CD14-positive monocyte (primary cell): ENCODE results near the gene EIF4E2. TPM values are rescaled to one million over a fixed set of nuclear protein-coding genes. Genes with fewer than 3 reads are reported as not detected.

Experiments
- DNase-seq, 3 donors: peaks; one replicate each; pipeline ENCODE4 v3.0.0-alpha.2; 2011 to 2022
- H2AFZ ChIP-seq: 2 replicates; pipeline ENCODE4 v1.6.0; 2012; ENCODE audit warnings: mild to moderate bottlenecking, low read depth, low read length, inconsistent platforms; ENCODE audit not compliant: insufficient read depth, poor library complexity, severe bottlenecking
- H3K27ac ChIP-seq, 2 donors: 1 replicate in 1 of 2; 2 replicates in 1 of 2; pipeline ENCODE4 v1.5.1; 2012 to 2013; ENCODE audit warnings: low read length in 2 of 2, control low read depth in 1 of 2, inconsistent platforms in 1 of 2, low read depth in 1 of 2, mild to moderate bottlenecking in 1 of 2
- H3K27me3 ChIP-seq, 2 donors: one replicate each; pipeline versions ENCODE4 v1.6.0 to v1.6.1; 2011 to 2013; ENCODE audit warnings: low read length in 2 of 2; ENCODE audit not compliant: control insufficient read depth in 2 of 2, insufficient read depth in 2 of 2
- H3K36me3 ChIP-seq, 2 donors: replicated peaks in 1 of 2; 1 replicate in 1 of 2; 2 replicates in 1 of 2; pipeline versions ENCODE4 v1.5.1 to v1.6.1; 2012 to 2013; ENCODE audit warnings: low read length in 2 of 2, control low read depth in 1 of 2, inconsistent platforms in 1 of 2, mild to moderate bottlenecking in 1 of 2; ENCODE audit not compliant: insufficient read depth in 2 of 2, control insufficient read depth in 1 of 2
- H3K4me1 ChIP-seq, 2 donors: 1 replicate in 1 of 2; 2 replicates in 1 of 2; pipeline versions ENCODE4 v1.5.1 to v1.6.1; 2012 to 2013; ENCODE audit warnings: low read length in 2 of 2, control low read depth in 1 of 2, inconsistent platforms in 1 of 2, mild to moderate bottlenecking in 1 of 2, moderate library complexity in 1 of 2; ENCODE audit not compliant: insufficient read depth in 2 of 2, control insufficient read depth in 1 of 2
- H3K4me2 ChIP-seq: replicated peaks from 2 replicates; pipeline ENCODE3; 2012; ENCODE audit warnings: low read length, moderate library complexity, mild to moderate bottlenecking; ENCODE audit not compliant: poor library complexity, severe bottlenecking; ENCODE audit errors: extremely low read depth
- H3K4me3 ChIP-seq, 3 experiments: fragments of 200-600 bp in 1 of 3; sonication (generic) in 1 of 3; replicated peaks in 1 of 3; 1 replicate in 2 of 3; 2 replicates in 1 of 3; pipeline ENCODE4 v1.5.1; 2011 to 2013; ENCODE audit warnings: low read length in 3 of 3, mild to moderate bottlenecking in 3 of 3, control low read depth in 2 of 3, low read depth in 2 of 3, inconsistent platforms in 1 of 3, moderate library complexity in 1 of 3
- H3K79me2 ChIP-seq: 2 replicates; pipeline ENCODE4 v1.6.0; 2012; ENCODE audit warnings: mild to moderate bottlenecking, control low read depth, inconsistent platforms, low read length, moderate library complexity; ENCODE audit not compliant: insufficient read depth
- H3K9ac ChIP-seq: 2 replicates; pipeline ENCODE4 v1.6.0; 2017; ENCODE audit warnings: low read length, mild to moderate bottlenecking; ENCODE audit not compliant: insufficient read depth, poor library complexity, severe bottlenecking
- H3K9me3 ChIP-seq, 2 donors: replicated peaks in 1 of 2; 1 replicate in 1 of 2; 2 replicates in 1 of 2; pipeline versions ENCODE4 v1.5.1 to v1.6.1; 2012 to 2013; ENCODE audit warnings: low read length in 2 of 2, control low read depth in 1 of 2; ENCODE audit not compliant: control insufficient read depth in 1 of 2, insufficient read depth in 1 of 2
- H4K20me1 ChIP-seq: 2 replicates; pipeline ENCODE4 v1.6.0; 2012; ENCODE audit warnings: mild to moderate bottlenecking, low read length, control low read depth, moderate library complexity; ENCODE audit not compliant: insufficient read depth
- H3K27ac Mint-ChIP-seq, 7 donors: one replicate each; pipeline ENCODE4 v1.8.0; 2020; ENCODE audit warnings: mild to moderate bottlenecking in 7 of 7, mixed read lengths in 7 of 7, moderate library complexity in 6 of 7, inconsistent platforms in 2 of 7
- H3K27me3 Mint-ChIP-seq, 3 donors: one replicate each; pipeline ENCODE4 v1.8.0; 2021 to 2022; ENCODE audit warnings: low read depth in 3 of 3, mild to moderate bottlenecking in 3 of 3, mixed read lengths in 3 of 3, moderate library complexity in 3 of 3, inconsistent platforms in 1 of 3
- H3K36me3 Mint-ChIP-seq, 2 donors: one replicate each; pipeline ENCODE4 v1.8.0; 2020; ENCODE audit warnings: mixed read lengths in 2 of 2, inconsistent platforms in 1 of 2, mild to moderate bottlenecking in 1 of 2
- H3K4me1 Mint-ChIP-seq: one replicate; pipeline ENCODE4 v1.8.0; 2020; ENCODE audit warnings: mild to moderate bottlenecking, mixed read lengths
- H3K4me3 Mint-ChIP-seq, 2 donors: one replicate each; pipeline ENCODE4 v1.8.0; 2020; ENCODE audit warnings: mild to moderate bottlenecking in 2 of 2, mixed read lengths in 2 of 2, moderate library complexity in 1 of 2
- H3K9me3 Mint-ChIP-seq, 7 donors: one replicate each; pipeline ENCODE4 v1.8.0; 2020 to 2022; ENCODE audit warnings: mixed read lengths in 7 of 7, mild to moderate bottlenecking in 6 of 7, moderate library complexity in 6 of 7, inconsistent platforms in 2 of 7
- CTCF ChIP-seq: fragments of 200-600 bp; IDR thresholded peaks from one replicate; pipeline ENCODE4 v1.8.0; 2022; ENCODE audit warnings: antibody characterized with exemption, mild to moderate bottlenecking
- WGBS: methylation state at CpG from one replicate; pipeline ENCODE4 v1.1.5; 2013; ENCODE audit warnings: missing lambda C conversion rate; ENCODE audit not compliant: insufficient coverage; 5-methylcytosine and 5-hydroxymethylcytosine counted together
- intact Hi-C, 2 donors: fragments of 100-400 bp; cut with micrococcal nuclease; formaldehyde crosslinking; loops; one replicate each; pipeline versions ENCODE4 v1.15.0 to v1.15.1; 2023
- polyA plus RNA-seq, 3 donors: library from polyadenylated mRNA; depleted of rRNA in 1 of 3; unstranded in 2 of 3; stranded (reverse) in 1 of 3; fragments of 300-500 nt in 2 of 3; fragments of >200 nt in 1 of 3; fragmentation: Illumina TruSeq in 2 of 3; gene quantifications; 1 replicate in 2 of 3; 2 replicates in 1 of 3; pipeline ENCODE4 v1.2.3, GENCODE V29; 2012 to 2021

EIF4E2 gene
- polyA plus RNA-seq, 3 donors: 67.2 to 213 (median 188) TPM

GRCh38 chr2:232577841-232578240 lies 27.4 kb downstream of the EIF4E2 start:
- no peaks in the 10 kb centered on the region for H3K79me2 ChIP-seq
- H3K9ac ChIP-seq: no peak overlapping the region
- H3K4me3 Mint-ChIP-seq: no peak overlapping the region
- no peak for DNase-seq
- H3K4me2 ChIP-seq: no peak overlapping the region
- peaks cover 65 to 99% of the 10 kb centered on the region in 2 donors for H3K36me3 ChIP-seq
- no peak overlapping the region for H3K27ac ChIP-seq
- intact Hi-C loops: no loop called here
- H3K27me3 ChIP-seq: no peaks in the 10 kb centered on the region
- H3K4me1 ChIP-seq: no peaks in the 10 kb centered on the region
- H3K4me3 ChIP-seq: no peak overlapping the region
- H3K36me3 Mint-ChIP-seq: peaks cover 71 to 96% of the 10 kb centered on the region in 2 donors
- H3K4me1 Mint-ChIP-seq: no peaks in the 10 kb centered on the region
- H3K27me3 Mint-ChIP-seq: no peaks in the 10 kb centered on the region
- peak overlapping the region in 2 of 7 donors; percentile 63 to 79 for H3K27ac Mint-ChIP-seq
- H2AFZ ChIP-seq: no peak overlapping the region
- H3K9me3 ChIP-seq: no peaks in the 10 kb centered on the region
- H4K20me1 ChIP-seq: peaks cover 4% of the 10 kb centered on the region
- TF ChIP-seq CTCF: no peak
- no peaks in the 10 kb centered on the region for H3K9me3 Mint-ChIP-seq
- WGBS: no CpG with 5 or more reads among the region's 2 CpGs

GRCh38 chr2:232578626-232579025 lies 28.1 kb downstream of the EIF4E2 start:
- H3K27ac Mint-ChIP-seq: peak overlapping the region in 2 of 7 donors; percentile 23 to 77
- no peaks in the 10 kb centered on the region for H3K4me1 Mint-ChIP-seq
- no peaks in the 10 kb centered on the region for H3K9me3 Mint-ChIP-seq
- WGBS: no CpG with 5 or more reads among the region's 2 CpGs
- no peaks in the 10 kb centered on the region for H3K9me3 ChIP-seq
- H2AFZ ChIP-seq: no peak overlapping the region
- H3K4me3 Mint-ChIP-seq: no peak overlapping the region
- no peaks in the 10 kb centered on the region for H3K4me1 ChIP-seq
- intact Hi-C loops: no loop called here
- H4K20me1 ChIP-seq: peaks cover 4% of the 10 kb centered on the region
- no peak for TF ChIP-seq CTCF
- peaks cover 74 to 95% of the 10 kb centered on the region in 2 donors for H3K36me3 Mint-ChIP-seq
- H3K27me3 Mint-ChIP-seq: no peaks in the 10 kb centered on the region
- peaks cover 63 to 99% of the 10 kb centered on the region in 2 donors for H3K36me3 ChIP-seq
- H3K4me3 ChIP-seq: no peak overlapping the region
- no peak overlapping the region for H3K4me2 ChIP-seq
- no peak overlapping the region for H3K27ac ChIP-seq
- no peak overlapping the region for H3K9ac ChIP-seq
- DNase-seq: no peak
- no peaks in the 10 kb centered on the region for H3K79me2 ChIP-seq
- no peaks in the 10 kb centered on the region for H3K27me3 ChIP-seq
